Measurements from ENCODE around the gene ZBTB32.
A peak's percentile ranks its signal among the peaks of the same experiment; 100 is the strongest.

Gene ZBTB32

GRCh38 chr19:35740108-35740422, 35.7 kb downstream of the ZBTB32 start (continued):
- 0 out of 2 replicates have a peak, but pooled peaks have one; percentile 38 for TF ChIP-seq ZSCAN18 (tag by site-specific recombination; IDR thresholded peaks at IDR 0.05)
- peak; percentile 66 for TF ChIP-seq ZBTB10 (tag by site-specific recombination; IDR thresholded peaks at IDR 0.05)
- peak; percentile 55 for TF ChIP-seq WT1 (tag by site-specific recombination; IDR thresholded peaks at IDR 0.05)
- no peak for TF ChIP-seq ZNF830 (tag by site-specific recombination; IDR thresholded peaks at IDR 0.05; ENCODE audit: low read depth)
- TF ChIP-seq YY2 (tag by site-specific recombination; IDR thresholded peaks at IDR 0.05) = no peak
- TF ChIP-seq ATF2 (tag by site-specific recombination; IDR thresholded peaks at IDR 0.05; ENCODE audit: low read depth) = no peak
- TF ChIP-seq REPIN1 (tag by site-specific recombination; IDR thresholded peaks at IDR 0.05; ENCODE audit: low read depth) = 0 out of 2 replicates have a peak, but pooled peaks have one; percentile 28
- peak; percentile 80 for TF ChIP-seq ZSCAN30 (tag by site-specific recombination; IDR thresholded peaks at IDR 0.05)
- TF ChIP-seq PRDM4 (tag by site-specific recombination; IDR thresholded peaks at IDR 0.05) = peak; percentile 47; the same call in 1 of the 2 replicates
- 0 out of 2 replicates have a peak, but pooled peaks have one; percentile 53 for TF ChIP-seq ZNF645 (tag by site-specific recombination; IDR thresholded peaks at IDR 0.05)
- peak; percentile 53 for TF ChIP-seq ZNF449 (tag by site-specific recombination; IDR thresholded peaks at IDR 0.05)
- TF ChIP-seq ZNF138 (tag by site-specific recombination; IDR thresholded peaks at IDR 0.05; ENCODE audit: borderline replicate concordance) = no peak
- peak; percentile 89; the same call in 1 of the 2 replicates for TF ChIP-seq BCL11A (tag by site-specific recombination; IDR thresholded peaks at IDR 0.05; ENCODE audit: low read depth)
- no peak for TF ChIP-seq YY1 (tag by site-specific recombination; IDR thresholded peaks at IDR 0.05)
- TF ChIP-seq GLIS2 (tag by site-specific recombination; IDR thresholded peaks at IDR 0.05) = peak; percentile 90
- peak; percentile 67 for TF ChIP-seq ZFP69B (tag by site-specific recombination; IDR thresholded peaks at IDR 0.05)
- TF ChIP-seq HOXC10 (CRISPR knock-in tag; IDR thresholded peaks at IDR 0.05) = no peak
- peak; percentile 15; the same call in 1 of the 2 replicates for TF ChIP-seq ZNF2 (tag by site-specific recombination; IDR thresholded peaks at IDR 0.05)
- no peak for TF ChIP-seq ZNF292 (tag by site-specific recombination; IDR thresholded peaks at IDR 0.05; ENCODE audit: borderline replicate concordance, low read depth)
- TF ChIP-seq MEIS1 (CRISPR knock-in tag; IDR thresholded peaks at IDR 0.05; ENCODE audit: borderline replicate concordance) = no peak
- TF ChIP-seq ZNF335 (tag by site-specific recombination; conservative IDR thresholded peaks at IDR 0.05) = no peak
- TF ChIP-seq HIC1 (tag by site-specific recombination; IDR thresholded peaks at IDR 0.05) = peak; percentile 69; the same call in 1 of the 2 replicates
- TF ChIP-seq INSM2 (tag by site-specific recombination; IDR thresholded peaks at IDR 0.05) = 0 out of 2 replicates have a peak, but pooled peaks have one; percentile 43

Data from HEK293 (cell line).